PC-9 (cell line): ENCODE data around the gene ABLIM1. TPM values are rescaled to one million over a fixed set of nuclear protein-coding genes. Genes with fewer than 3 reads are reported as not detected.

Experiments
- BruUV-seq: library from RNA; stranded (reverse); fragments of 400-500 nt; replicated peaks from 2 replicates; lab custom pipeline; 2021; lab: Mats Ljungman, UMichigan
- CTCF ChIA-PET: fragments of 300-600 bp; sonication (Branson Sonifier 250); formaldehyde crosslinking; loops from one replicate; lab custom pipeline; 2022; ENCODE audit warnings: antibody characterized with exemption; lab: Charles Lee
- POLR2A ChIA-PET: fragments of 300-600 bp; sonication (Branson Sonifier 250); formaldehyde crosslinking; loops from one replicate; lab custom pipeline; 2022; ENCODE audit warnings: antibody characterized with exemption; ENCODE audit not compliant: unreplicated experiment; lab: Charles Lee
- DNase-seq, 2 experiments: peaks; one replicate each; pipeline versions ENCODE4 v3.0.0 to v3.0.0-alpha.2; 2015 to 2022; ENCODE audit warnings: mixed read lengths in 1 of 2
- H2AFZ ChIP-seq: fragments of 200-600 bp; sonication (generic); 2 replicates; pipeline ENCODE4 v1.8.1; 2017; ENCODE audit warnings: antibody characterized with exemption
- H3F3A ChIP-seq: fragments of 200-600 bp; sonication (generic); 2 replicates; pipeline ENCODE4 v1.8.1; 2017; ENCODE audit warnings: antibody characterized with exemption, mild to moderate bottlenecking, low read depth; ENCODE audit not compliant: insufficient read depth
- H3K27ac ChIP-seq: fragments of 200-600 bp; sonication (generic); 2 replicates; pipeline ENCODE4 v1.6.1; 2016; ENCODE audit warnings: mixed run types
- H3K27me3 ChIP-seq: fragments of 200-600 bp; sonication (generic); 2 replicates; pipeline ENCODE4 v1.6.1; 2016; ENCODE audit warnings: low read depth, mixed run types; ENCODE audit not compliant: insufficient read depth
- H3K36me3 ChIP-seq: fragments of 200-600 bp; sonication (generic); 2 replicates; pipeline ENCODE4 v1.6.1; 2016; ENCODE audit warnings: low read depth, mixed run types
- H3K4me1 ChIP-seq: fragments of 200-600 bp; sonication (generic); replicated peaks from 2 replicates; pipeline ENCODE4 v1.6.1; 2016; ENCODE audit warnings: mixed run types; ENCODE audit not compliant: insufficient read depth
- H3K4me2 ChIP-seq: fragments of 200-600 bp; sonication (generic); 2 replicates; pipeline ENCODE4 v1.6.1; 2017; ENCODE audit warnings: mixed run types
- H3K4me3 ChIP-seq: fragments of 200-600 bp; sonication (generic); 2 replicates; pipeline ENCODE4 v1.6.1; 2016; ENCODE audit warnings: mixed run types
- H3K79me2 ChIP-seq: fragments of 200-600 bp; sonication (generic); 2 replicates; pipeline ENCODE4 v1.6.1; 2017; ENCODE audit warnings: low read depth, mixed run types
- H3K9me2 ChIP-seq: fragments of 200-600 bp; sonication (generic); 2 replicates; pipeline ENCODE4 v1.8.1; 2017; ENCODE audit warnings: mild to moderate bottlenecking; ENCODE audit not compliant: insufficient read depth
- H3K9me3 ChIP-seq: fragments of 200-600 bp; sonication (generic); 2 replicates; pipeline ENCODE4 v1.8.1; 2016; ENCODE audit warnings: low read depth; ENCODE audit not compliant: insufficient read depth
- H4K20me1 ChIP-seq: fragments of 200-600 bp; sonication (generic); 2 replicates; pipeline ENCODE4 v1.8.1; 2017; ENCODE audit not compliant: insufficient read depth
- EZH2 ChIP-seq: fragments of 200-600 bp; sonication (generic); IDR thresholded peaks from 2 replicates; pipeline ENCODE4 v1.8.0; 2017; ENCODE audit warnings: antibody characterized with exemption, low read depth
- intact Hi-C: fragments of 100-400 bp; cut with micrococcal nuclease; formaldehyde crosslinking; loops from one replicate; pipeline ENCODE4 v1.10.0; 2022; ENCODE audit not compliant: unreplicated experiment
- total RNA-seq: library from RNA; stranded (reverse); gene quantifications from 2 replicates; pipeline ENCODE4 v1.2.3, GENCODE V29; 2021
- TF ChIP-seq, protein P1 (sequence below): fragments of 200-600 bp; sonication (generic); conservative IDR thresholded peaks from 2 replicates; pipeline ENCODE4 v1.6.1; 2017; ENCODE audit warnings: mixed run types, antibody characterized with exemption, mild to moderate bottlenecking, moderate library complexity

Gene ABLIM1
- total RNA-seq, 1 experiment from 2014 or later: 68.7 TPM

DNA sequence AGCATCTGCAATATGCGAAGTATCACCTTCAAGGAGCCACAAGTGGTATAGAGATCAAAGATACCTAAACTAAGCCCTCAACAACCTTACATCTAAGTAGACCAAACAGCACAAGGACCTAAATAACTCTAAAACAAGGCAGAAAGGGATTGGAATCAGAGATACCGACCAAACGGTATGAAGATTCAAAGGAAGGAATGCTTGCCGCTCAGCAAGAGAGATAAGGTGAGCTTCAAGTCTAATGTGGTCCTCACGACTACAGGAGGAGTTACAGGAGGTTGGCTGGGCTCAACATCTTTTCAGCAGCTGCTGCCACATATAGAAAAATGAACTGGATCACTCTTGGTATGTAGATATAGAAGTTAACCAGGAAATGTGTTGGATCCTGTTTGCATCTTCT is 11.6 kb downstream of the ABLIM1 start:
- TF ChIP-seq EZH2: no peak
- TF ChIP-seq, protein P1, sequence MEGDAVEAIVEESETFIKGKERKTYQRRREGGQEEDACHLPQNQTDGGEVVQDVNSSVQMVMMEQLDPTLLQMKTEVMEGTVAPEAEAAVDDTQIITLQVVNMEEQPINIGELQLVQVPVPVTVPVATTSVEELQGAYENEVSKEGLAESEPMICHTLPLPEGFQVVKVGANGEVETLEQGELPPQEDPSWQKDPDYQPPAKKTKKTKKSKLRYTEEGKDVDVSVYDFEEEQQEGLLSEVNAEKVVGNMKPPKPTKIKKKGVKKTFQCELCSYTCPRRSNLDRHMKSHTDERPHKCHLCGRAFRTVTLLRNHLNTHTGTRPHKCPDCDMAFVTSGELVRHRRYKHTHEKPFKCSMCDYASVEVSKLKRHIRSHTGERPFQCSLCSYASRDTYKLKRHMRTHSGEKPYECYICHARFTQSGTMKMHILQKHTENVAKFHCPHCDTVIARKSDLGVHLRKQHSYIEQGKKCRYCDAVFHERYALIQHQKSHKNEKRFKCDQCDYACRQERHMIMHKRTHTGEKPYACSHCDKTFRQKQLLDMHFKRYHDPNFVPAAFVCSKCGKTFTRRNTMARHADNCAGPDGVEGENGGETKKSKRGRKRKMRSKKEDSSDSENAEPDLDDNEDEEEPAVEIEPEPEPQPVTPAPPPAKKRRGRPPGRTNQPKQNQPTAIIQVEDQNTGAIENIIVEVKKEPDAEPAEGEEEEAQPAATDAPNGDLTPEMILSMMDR: no peak
- H3K4me2 ChIP-seq: no peak overlapping the region
- H3K27me3 ChIP-seq: no peaks in the 10 kb centered on the region
- intact Hi-C loops: no loop called here
- no TSS peak for BruUV-seq
- peaks cover 40% of the 10 kb centered on the region for H3K4me1 ChIP-seq
- no peaks in the 10 kb centered on the region for H3K36me3 ChIP-seq
- no peak overlapping the region for H2AFZ ChIP-seq
- no peaks in the 10 kb centered on the region for H3K9me2 ChIP-seq
- no peaks in the 10 kb centered on the region for H3K79me2 ChIP-seq
- H3K27ac ChIP-seq: no peak overlapping the region
- DNase-seq: no peak
- H3K4me3 ChIP-seq: no peak overlapping the region
- POLR2A ChIA-PET: no interaction called here
- H3F3A ChIP-seq: no peaks in the 10 kb centered on the region; the same call in 1 of the 2 replicates
- no peaks in the 10 kb centered on the region for H3K9me3 ChIP-seq
- H4K20me1 ChIP-seq: no peaks in the 10 kb centered on the region
- CTCF ChIA-PET: interaction anchor here (0.5 kb wide), 1 partner anchor 159 kb away, joined by 3 read pairs; no protein-coding TSS in a partner anchor

DNA sequence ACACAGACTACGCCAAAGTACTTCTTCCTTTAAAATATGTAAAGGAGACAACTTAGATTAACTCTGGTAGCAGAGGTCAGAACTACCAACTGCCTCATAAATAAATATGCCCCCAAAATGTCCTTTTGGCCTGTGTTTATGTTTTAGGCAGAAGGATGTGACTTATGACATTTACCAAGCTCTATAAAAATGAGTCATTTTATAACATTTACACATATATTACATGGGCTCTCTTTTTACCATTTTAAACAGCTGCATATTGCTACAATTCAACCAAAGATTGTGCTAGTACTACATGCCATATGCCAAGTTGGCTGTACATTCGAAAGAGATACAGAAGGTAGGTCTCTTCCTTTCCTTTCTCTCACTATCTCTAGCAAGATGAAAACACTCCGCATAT is 12.4 kb downstream of the ABLIM1 start:
- Histone ChIP-seq H4K20me1 (no peaks in the 10 kb centered on the region), H3K9me2 (no peaks in the 10 kb centered on the region), H3K27me3 (no peaks in the 10 kb centered on the region), H3K9me3 (no peaks in the 10 kb centered on the region), H3K27ac (no peak overlapping the region), H3K4me1 (peaks cover 36% of the 10 kb centered on the region), H3K4me2 (no peak overlapping the region), H3K4me3 (no peak overlapping the region), H3K36me3 (no peaks in the 10 kb centered on the region), H3F3A (no peaks in the 10 kb centered on the region; the same call in 1 of the 2 replicates), H3K79me2 (no peaks in the 10 kb centered on the region), H2AFZ (no peak overlapping the region)
- no peak for DNase-seq
- ChIA-PET POLR2A (no interaction called here), CTCF (no interaction called here)
- intact Hi-C loops: no loop called here
- BruUV-seq: no TSS peak
- TF ChIP-seq, protein P1: no peak
- TF ChIP-seq EZH2: no peak

DNA sequence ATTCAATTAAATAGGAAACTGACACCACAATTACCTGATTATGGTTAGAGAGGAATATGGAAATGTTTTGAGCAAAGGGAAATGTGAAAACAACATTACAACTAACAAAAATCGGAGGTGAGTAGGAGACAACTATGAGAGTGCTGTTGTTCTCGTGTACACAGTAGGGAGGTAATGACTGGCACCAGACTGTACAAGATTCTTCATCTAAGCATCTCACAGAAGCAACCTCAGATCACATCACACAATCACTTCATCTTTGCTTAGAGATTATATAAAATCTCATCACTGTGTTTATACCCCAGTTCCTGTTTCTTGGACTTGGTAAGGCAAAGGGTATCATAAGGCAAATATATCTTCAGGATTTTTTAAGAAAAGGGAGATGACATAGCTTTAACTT is 14.9 kb downstream of the ABLIM1 start:
- no peaks in the 10 kb centered on the region for H3K36me3 ChIP-seq
- intact Hi-C loops: no loop called here
- no peaks in the 10 kb centered on the region for H3K79me2 ChIP-seq
- H3K4me3 ChIP-seq: no peak overlapping the region
- peaks cover 19% of the 10 kb centered on the region for H3K4me1 ChIP-seq
- TF ChIP-seq, protein P1: no peak
- no peak for TF ChIP-seq EZH2
- ChIA-PET CTCF (interaction anchor here (0.7 kb wide), 1 partner anchor 129 kb away, joined by 5 read pairs; no protein-coding TSS in a partner anchor), POLR2A (no interaction called here)
- no TSS peak for BruUV-seq
- H3K9me2 ChIP-seq: no peaks in the 10 kb centered on the region
- no peaks in the 10 kb centered on the region for H4K20me1 ChIP-seq
- no peaks in the 10 kb centered on the region for H3K27me3 ChIP-seq
- DNase-seq: no peak
- H2AFZ ChIP-seq: no peak overlapping the region
- H3K9me3 ChIP-seq: no peaks in the 10 kb centered on the region
- H3K4me2 ChIP-seq: no peak overlapping the region
- no peak overlapping the region for H3K27ac ChIP-seq
- H3F3A ChIP-seq: no peaks in the 10 kb centered on the region; the same call in 1 of the 2 replicates
